ENCODE measurements around the gene RDH12.
"Not testable (repeated sequence)": the region's sequence is repeated elsewhere in the genome, so short reads cannot be mapped to it uniquely, and the experiment has no call there.

The RDH12 gene

GRCh38 chr14:67701492-67701891, at the start of gene RDH12:
Gene RDH12, plus strand, starts transcription at chr14:67701886. Its CDS starts 20,757 bp downstream, at chr14:67722643.
- not testable (repeated sequence) for DNase-seq

DNA sequence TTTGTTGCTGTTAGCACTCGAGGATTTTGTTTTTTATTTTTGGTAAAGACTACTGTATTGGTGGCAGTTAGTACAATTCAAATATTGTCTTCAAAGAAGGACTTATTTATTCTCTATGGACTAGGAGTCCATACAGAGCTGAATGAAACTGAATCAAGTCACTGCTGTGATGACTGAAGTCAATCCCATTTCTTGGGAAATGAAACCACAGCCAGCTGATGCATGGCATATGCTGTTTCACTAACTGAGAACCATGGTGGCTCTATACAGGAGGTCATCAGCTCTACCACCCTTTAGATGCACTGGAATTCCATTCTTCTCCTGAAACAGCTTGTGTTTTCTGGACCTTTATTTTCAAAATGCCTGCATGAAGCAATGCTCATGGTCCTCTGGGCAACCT, 49.5 kb upstream of the RDH12 start:
- no peak for DNase-seq

DNA sequence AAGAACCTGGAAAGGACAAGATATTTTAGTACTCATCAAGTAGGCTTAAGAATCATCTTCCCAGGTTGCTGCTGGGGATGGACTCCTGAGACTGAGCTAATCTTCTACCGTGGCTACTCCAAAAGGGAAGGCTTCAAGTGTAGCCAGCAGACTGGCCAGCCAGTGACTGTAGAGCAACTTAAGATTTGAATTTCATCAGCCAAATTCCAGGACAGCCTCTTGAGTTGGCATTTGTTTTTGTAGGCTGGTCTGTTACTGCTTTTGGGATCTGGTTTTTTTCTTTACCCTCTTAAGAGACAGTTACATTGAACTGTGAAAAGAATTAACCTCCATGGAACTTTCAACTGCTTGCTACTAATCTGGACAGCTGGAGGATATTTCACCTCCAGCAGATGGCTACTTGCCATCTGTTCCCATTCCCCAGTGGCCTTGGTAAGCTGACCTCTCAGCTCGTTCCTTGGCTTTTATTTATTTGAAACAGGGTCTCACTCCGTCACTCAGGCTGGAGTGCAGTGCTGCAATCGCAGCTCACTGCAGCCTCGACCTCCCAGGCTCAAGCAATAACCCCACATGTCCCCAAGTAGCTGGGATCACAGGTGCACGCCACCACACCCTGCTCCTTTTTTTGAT, 47.9 kb upstream of the RDH12 start:
- DNase-seq = no peak

GRCh38 chr14:67663633-67664032, 38.1 kb upstream of the RDH12 start:
- no peak for DNase-seq

GRCh38 chr14:67665868-67666267, 35.8 kb upstream of the RDH12 start:
- no peak for DNase-seq

- DNase-seq = peak in 12 of 56 donors; percentile 3 to 55 (median 10)
These were observed 34.8 kb upstream of the RDH12 start for GRCh38 chr14:67666750-67667449.

DNA sequence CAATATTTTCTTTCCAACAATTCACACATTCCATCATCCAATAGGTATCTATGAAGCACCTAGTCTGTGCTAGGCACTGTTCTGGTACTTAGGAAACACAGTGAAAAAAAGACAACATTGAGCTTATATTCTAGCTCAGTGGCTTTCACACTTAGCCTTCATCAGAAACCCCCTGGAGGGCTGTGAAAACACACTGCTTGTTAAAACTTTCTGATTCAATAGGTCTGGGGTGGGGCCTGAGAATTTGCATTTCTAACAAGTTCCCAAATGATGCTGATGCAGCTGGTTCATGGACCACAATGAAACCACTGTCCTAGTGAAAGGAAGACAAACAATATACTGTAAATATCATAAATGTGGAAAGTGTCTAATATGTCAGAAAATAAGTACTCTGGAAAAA, 33.1 kb upstream of the RDH12 start:
- DNase-seq = peak in 1 of 56 donors; percentile 6

GRCh38 chr14:67673451-67673850, 28.2 kb upstream of the RDH12 start:
- DNase-seq = no peak

GRCh38 chr14:67674139-67674479, 27.6 kb upstream of the RDH12 start:
- peak in 52 of 56 donors; percentile 6 to 78 (median 48) for DNase-seq

DNA sequence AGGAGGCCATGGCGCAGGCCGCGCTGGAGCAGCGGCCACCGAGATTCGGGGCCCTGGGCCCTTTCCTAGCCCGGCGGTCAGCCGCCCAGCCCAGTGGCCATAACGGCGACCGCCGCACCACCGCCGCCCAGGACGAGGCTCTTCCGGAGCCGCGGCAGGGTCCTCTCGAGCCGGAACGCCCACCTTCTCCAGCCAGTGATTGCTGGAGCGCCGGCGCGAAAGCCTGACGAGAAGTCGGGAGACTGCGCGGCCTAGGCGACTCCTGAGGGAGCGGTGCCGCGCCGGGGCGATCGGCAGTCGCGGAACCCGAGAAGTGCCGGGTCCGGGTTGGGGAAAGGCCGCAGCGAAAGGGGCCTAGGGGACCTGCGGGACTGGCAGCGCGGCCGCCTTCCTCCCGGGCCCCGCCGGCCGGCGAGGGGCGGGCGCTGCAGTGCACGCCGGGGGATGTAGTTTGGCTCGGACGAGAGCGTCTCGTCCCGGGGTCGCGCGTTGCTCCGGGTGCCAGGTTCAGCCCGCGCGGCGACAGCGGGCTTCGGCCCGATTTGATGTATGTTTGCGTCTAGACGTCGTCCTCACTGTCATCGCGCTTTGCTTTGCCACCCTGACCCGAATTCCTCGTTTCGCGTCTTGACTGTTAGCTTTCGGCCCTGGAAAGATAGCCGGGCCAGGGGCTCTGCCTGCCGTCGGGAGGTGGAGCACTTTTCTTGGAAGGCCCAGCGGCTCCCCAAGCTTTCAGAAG, 27.0 kb upstream of the RDH12 start, which contains the start of gene VTI1B:
TSS of gene VTI1B (minus strand) at position 153 of the 739 bp plus-strand sequence. CDS start at position 10, 143 bp downstream.
- DNase-seq = peak in 54 of 56 donors; percentile 35 to 94 (median 81)

- DNase-seq = no peak
These were observed 26.5 kb upstream of the RDH12 start for GRCh38 chr14:67675219-67675582.

GRCh38 chr14:67679006-67679405, 22.7 kb upstream of the RDH12 start:
- DNase-seq = no peak

- no peak for DNase-seq
These were observed 21.5 kb upstream of the RDH12 start for GRCh38 chr14:67680121-67680602.

GRCh38 chr14:67680941-67681340, 20.7 kb upstream of the RDH12 start:
- DNase-seq = no peak

DNA sequence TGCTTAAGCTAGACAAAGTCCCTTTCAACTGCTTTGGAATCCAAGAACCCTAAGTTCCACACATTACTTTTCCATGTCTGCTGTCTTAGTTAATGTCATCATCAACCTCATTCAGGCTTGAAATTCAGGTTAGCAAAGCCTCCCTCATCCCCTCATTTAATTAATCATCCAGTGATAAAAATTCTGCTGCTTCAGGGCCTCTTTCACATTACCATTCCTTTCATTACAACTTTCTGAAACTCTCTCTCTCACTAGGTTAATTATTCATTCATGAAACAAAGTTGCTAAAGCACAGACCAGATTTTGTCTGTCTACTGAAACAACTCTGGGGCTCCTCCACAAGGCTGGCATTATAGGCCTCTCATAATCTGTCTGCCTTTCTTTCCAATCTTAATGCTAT, 17.8 kb upstream of the RDH12 start:
- no peak for DNase-seq

- no peak for DNase-seq
These were observed 11.7 kb upstream of the RDH12 start for GRCh38 chr14:67690011-67690410.

GRCh38 chr14:67694791-67695393, 6.8 kb upstream of the RDH12 start:
- peak in 43 of 56 donors; percentile 10 to 79 (median 51) for DNase-seq

DNA sequence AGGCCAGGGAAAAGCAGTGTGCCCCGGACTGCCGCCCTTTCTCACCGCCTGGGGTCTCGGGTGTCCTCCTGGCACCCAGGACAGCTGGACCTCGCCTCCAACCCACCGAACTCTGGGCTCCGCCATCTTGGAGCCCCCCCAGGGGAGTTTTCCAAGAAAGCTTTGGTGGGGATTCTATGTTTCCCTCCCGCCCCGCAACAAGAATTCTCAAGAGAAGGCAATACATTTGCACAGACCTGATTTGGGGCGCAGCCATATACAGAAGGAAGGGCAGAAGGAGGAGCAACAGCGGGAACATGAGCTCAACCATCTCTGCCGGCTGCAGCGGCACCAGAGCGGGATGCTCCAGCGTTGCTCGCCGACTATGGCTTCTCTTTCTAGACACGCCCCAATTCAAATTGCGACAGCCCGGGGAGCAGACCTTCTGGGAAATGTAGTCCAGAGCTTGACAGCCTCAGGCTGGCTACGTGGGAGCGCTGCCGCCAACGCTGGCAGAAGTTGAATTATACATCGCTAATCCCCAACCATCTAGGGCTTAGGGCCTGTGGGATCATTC, 6.2 kb upstream of the RDH12 start, which contains the start of gene RDH11:
TSS of gene RDH11 (minus strand) at position 371 of the 556 bp plus-strand sequence. CDS start at position 310, 61 bp downstream.
- DNase-seq = peak; percentile 14 to 93 (median 78)

- DNase-seq = no peak
These were observed 4.7 kb upstream of the RDH12 start for GRCh38 chr14:67697006-67697405.

GRCh38 chr14:67698179-67698578, 3.5 kb upstream of the RDH12 start:
- no peak for DNase-seq

- no peak for DNase-seq
These were observed 2.3 kb downstream of the RDH12 start for GRCh38 chr14:67703997-67704396.

Data from amygdala (tissue), 56 donors.